ENCODE measurements around the gene ELF1.

ELF1 gene

GRCh38 chr13:40985381-40986100 is 33.6 kb downstream of the ELF1 start:
- TF ChIP-seq GATA2 (IDR thresholded peaks at IDR 0.05; ENCODE audit: low read depth, low read length) (no peak), GATA3 (IDR thresholded peaks at IDR 0.05; ENCODE audit: low read depth, low read length) (no peak)

GRCh38 chr13:40984668-40985366 is 34.3 kb downstream of the ELF1 start:
- TF ChIP-seq GATA2 (IDR thresholded peaks at IDR 0.05; ENCODE audit: low read depth, low read length) = no peak
- TF ChIP-seq GATA3 (IDR thresholded peaks at IDR 0.05; ENCODE audit: low read depth, low read length) = no peak

- no peak for TF ChIP-seq GATA3 (IDR thresholded peaks at IDR 0.05; ENCODE audit: low read depth, low read length)
- TF ChIP-seq GATA2 (IDR thresholded peaks at IDR 0.05; ENCODE audit: low read depth, low read length) = no peak
Measured at GRCh38 chr13:40983725-40984667, 35.1 kb downstream of the ELF1 start.

GRCh38 chr13:40983259-40983658 is 35.9 kb downstream of the ELF1 start:
- TF ChIP-seq GATA2 (IDR thresholded peaks at IDR 0.05; ENCODE audit: low read depth, low read length) (no peak), GATA3 (IDR thresholded peaks at IDR 0.05; ENCODE audit: low read depth, low read length) (no peak)

- TF ChIP-seq GATA2 (IDR thresholded peaks at IDR 0.05; ENCODE audit: low read depth, low read length) (no peak), GATA3 (IDR thresholded peaks at IDR 0.05; ENCODE audit: low read depth, low read length) (no peak)
Measured at GRCh38 chr13:40982772-40983171, 36.3 kb downstream of the ELF1 start.

GRCh38 chr13:40981949-40982348 is 37.2 kb downstream of the ELF1 start:
- TF ChIP-seq GATA3 (IDR thresholded peaks at IDR 0.05; ENCODE audit: low read depth, low read length) = no peak
- TF ChIP-seq GATA2 (IDR thresholded peaks at IDR 0.05; ENCODE audit: low read depth, low read length) = no peak

- TF ChIP-seq GATA3 (IDR thresholded peaks at IDR 0.05; ENCODE audit: low read depth, low read length) = no peak
Measured at GRCh38 chr13:40981361-40981760, 37.8 kb downstream of the ELF1 start.

GRCh38 chr13:40980461-40980860 is 38.7 kb downstream of the ELF1 start:
- no peak for TF ChIP-seq GATA3 (IDR thresholded peaks at IDR 0.05; ENCODE audit: low read depth, low read length)

- TF ChIP-seq GATA3 (IDR thresholded peaks at IDR 0.05; ENCODE audit: low read depth, low read length) (no peak), GATA2 (IDR thresholded peaks at IDR 0.05; ENCODE audit: low read depth, low read length) (no peak)
Measured at GRCh38 chr13:40979232-40979631, 39.9 kb downstream of the ELF1 start.

GRCh38 chr13:40975441-40975840 is 43.7 kb downstream of the ELF1 start:
- TF ChIP-seq GATA3 (IDR thresholded peaks at IDR 0.05; ENCODE audit: low read depth, low read length) (no peak), GATA2 (IDR thresholded peaks at IDR 0.05; ENCODE audit: low read depth, low read length) (no peak)

GRCh38 chr13:40974460-40975407 is 44.4 kb downstream of the ELF1 start:
- no peak for TF ChIP-seq GATA3 (IDR thresholded peaks at IDR 0.05; ENCODE audit: low read depth, low read length)
- TF ChIP-seq GATA2 (IDR thresholded peaks at IDR 0.05; ENCODE audit: low read depth, low read length) = no peak

- no peak for TF ChIP-seq GATA2 (IDR thresholded peaks at IDR 0.05; ENCODE audit: low read depth, low read length)
- TF ChIP-seq GATA3 (IDR thresholded peaks at IDR 0.05; ENCODE audit: low read depth, low read length) = no peak
Measured at GRCh38 chr13:40973409-40973808, 45.7 kb downstream of the ELF1 start.

- no peak for TF ChIP-seq GATA2 (IDR thresholded peaks at IDR 0.05; ENCODE audit: low read depth, low read length)
- no peak for TF ChIP-seq GATA3 (IDR thresholded peaks at IDR 0.05; ENCODE audit: low read depth, low read length)
Measured at GRCh38 chr13:40971321-40971720, 47.8 kb downstream of the ELF1 start.

Measured in SH-SY5Y (cell line).